Mucosa of descending colon (tissue), 3 donors: Measurements from ENCODE around the gene TEX13D. TPM values are rescaled to one million over a fixed set of nuclear protein-coding genes. Genes with fewer than 3 reads are reported as not detected.

ENCODE experiments used
- ATAC-seq: fragments of 200-7000 bp; cut with Tn5 transposase; one replicate; pipeline ENCODE4 v1.9.1; 2020; ENCODE audit warnings: mild to moderate bottlenecking, moderate library complexity
- DNase-seq, 3 donors: peaks; one replicate each; pipeline ENCODE4 v3.0.0-alpha.2; 2020
- H3K36me3 ChIP-seq: fragments of 200-600 bp; one replicate; pipeline ENCODE4 v1.8.0; 2021; ENCODE audit warnings: low read depth, mild to moderate bottlenecking
- H3K4me1 ChIP-seq: fragments of 200-600 bp; one replicate; pipeline ENCODE4 v1.8.0; 2021; ENCODE audit warnings: low read depth, mild to moderate bottlenecking
- H3K4me3 ChIP-seq: fragments of 200-600 bp; one replicate; pipeline ENCODE4 v1.8.0; 2021; ENCODE audit warnings: mild to moderate bottlenecking
- H3K9me3 ChIP-seq: fragments of 200-600 bp; one replicate; pipeline ENCODE4 v1.8.0; 2021; ENCODE audit warnings: mild to moderate bottlenecking
- intact Hi-C, 2 donors: fragments of 100-400 bp; cut with DNase I in 1 of 2; cut with micrococcal nuclease in 1 of 2; formaldehyde crosslinking; loops; one replicate each; pipeline versions ENCODE4 v1.11.0 to v1.11.1; 2022; cut with DNase I, micrococcal nuclease
- total RNA-seq, 3 donors: library from RNA; stranded (reverse); fragmentation: NEBNext Ultra II Directional in 2 of 3; extraction: Animal tissue kit (Norgen Biotek cat#: 25700) in 2 of 3; gene quantifications; one replicate each; pipeline versions ENCODE4 v1.2.1 to v1.2.4, GENCODE V29; 2021 to 2023
- TF ChIP-seq, protein P1 (sequence below): fragments of 200-600 bp; IDR thresholded peaks from one replicate; pipeline ENCODE4 v1.8.0; 2022; ENCODE audit warnings: antibody characterized with exemption, mild to moderate bottlenecking
- donor health status: DM: no; HTN: no; CAD: no; lungs with moderate emphysema.
- donor health status: DM: no; HTN: no; CAD: no.
- donor health status: DM: no; HTN: yes; CAD: no.

Gene TEX13D
- total RNA-seq, 3 donors from 2014 or later: not detected

DNA sequence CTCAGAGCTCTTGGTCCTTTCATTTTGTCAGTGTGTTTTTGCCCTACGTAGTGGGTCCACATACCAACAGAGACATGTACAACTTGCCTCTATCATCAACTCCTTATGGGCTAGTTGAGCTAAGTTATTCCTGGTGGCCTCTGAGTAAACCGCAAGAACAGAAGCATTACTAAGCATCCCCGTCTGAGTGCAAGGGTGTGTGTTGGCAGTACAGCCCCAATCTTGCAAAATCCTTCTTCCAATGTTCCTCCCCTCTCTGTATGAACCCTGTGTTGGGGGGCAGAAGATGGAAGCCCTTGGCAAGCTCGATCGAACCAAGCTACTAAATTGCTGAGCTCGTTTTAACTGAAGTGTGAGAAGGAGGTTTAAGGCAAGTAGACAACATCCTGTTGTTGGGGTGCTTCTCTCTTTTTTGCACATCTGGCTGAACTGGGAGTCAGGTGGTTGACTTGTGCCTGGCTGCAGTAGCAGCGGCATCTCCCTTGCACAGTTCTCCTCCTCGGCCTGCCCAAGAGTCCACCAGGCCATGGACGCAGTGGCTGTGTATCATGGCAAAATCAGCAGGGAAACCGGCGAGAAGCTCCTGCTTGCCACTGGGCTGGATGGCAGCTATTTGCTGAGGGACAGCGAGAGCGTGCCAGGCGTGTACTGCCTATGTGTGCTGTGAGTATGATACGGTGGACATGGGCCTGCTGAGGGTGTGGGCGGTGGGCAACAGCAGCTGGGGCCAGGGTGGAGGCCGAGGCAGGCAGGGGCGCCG, 13.8 kb downstream of the TEX13D start, which contains the start of gene SH2D1A:
Gene SH2D1A, plus strand, starts transcription at position 447 of the 760 bp plus-strand sequence. Its CDS starts 80 bp downstream, at position 527.
- intact Hi-C loops: no loop called here
- ATAC-seq: peak; percentile 62
- TF ChIP-seq, protein P1, sequence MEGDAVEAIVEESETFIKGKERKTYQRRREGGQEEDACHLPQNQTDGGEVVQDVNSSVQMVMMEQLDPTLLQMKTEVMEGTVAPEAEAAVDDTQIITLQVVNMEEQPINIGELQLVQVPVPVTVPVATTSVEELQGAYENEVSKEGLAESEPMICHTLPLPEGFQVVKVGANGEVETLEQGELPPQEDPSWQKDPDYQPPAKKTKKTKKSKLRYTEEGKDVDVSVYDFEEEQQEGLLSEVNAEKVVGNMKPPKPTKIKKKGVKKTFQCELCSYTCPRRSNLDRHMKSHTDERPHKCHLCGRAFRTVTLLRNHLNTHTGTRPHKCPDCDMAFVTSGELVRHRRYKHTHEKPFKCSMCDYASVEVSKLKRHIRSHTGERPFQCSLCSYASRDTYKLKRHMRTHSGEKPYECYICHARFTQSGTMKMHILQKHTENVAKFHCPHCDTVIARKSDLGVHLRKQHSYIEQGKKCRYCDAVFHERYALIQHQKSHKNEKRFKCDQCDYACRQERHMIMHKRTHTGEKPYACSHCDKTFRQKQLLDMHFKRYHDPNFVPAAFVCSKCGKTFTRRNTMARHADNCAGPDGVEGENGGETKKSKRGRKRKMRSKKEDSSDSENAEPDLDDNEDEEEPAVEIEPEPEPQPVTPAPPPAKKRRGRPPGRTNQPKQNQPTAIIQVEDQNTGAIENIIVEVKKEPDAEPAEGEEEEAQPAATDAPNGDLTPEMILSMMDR: no peak
- Histone ChIP-seq H3K36me3 (no peaks in the 10 kb centered on the region), H3K9me3 (no peaks in the 10 kb centered on the region), H3K4me1 (no peaks in the 10 kb centered on the region), H3K4me3 (no peak within 1 kb of the TSS)
- peak in 1 of 3 donors; percentile 8 for DNase-seq

- no peaks in the 10 kb centered on the region for H3K36me3 ChIP-seq
- H3K4me1 ChIP-seq: no peaks in the 10 kb centered on the region
- DNase-seq (no peak), ATAC-seq (no peak)
- H3K9me3 ChIP-seq: no peaks in the 10 kb centered on the region
- TF ChIP-seq, protein P1: no peak
- no peak overlapping the region for H3K4me3 ChIP-seq
- intact Hi-C loops: no loop called here
These were observed 14.4 kb downstream of the TEX13D start for GRCh38 chrX:124346877-124347241.

GRCh38 chrX:124347242-124347641, 14.8 kb downstream of the TEX13D start:
- no peak for ATAC-seq
- Histone ChIP-seq H3K4me3 (no peak overlapping the region), H3K4me1 (no peaks in the 10 kb centered on the region)

DNA sequence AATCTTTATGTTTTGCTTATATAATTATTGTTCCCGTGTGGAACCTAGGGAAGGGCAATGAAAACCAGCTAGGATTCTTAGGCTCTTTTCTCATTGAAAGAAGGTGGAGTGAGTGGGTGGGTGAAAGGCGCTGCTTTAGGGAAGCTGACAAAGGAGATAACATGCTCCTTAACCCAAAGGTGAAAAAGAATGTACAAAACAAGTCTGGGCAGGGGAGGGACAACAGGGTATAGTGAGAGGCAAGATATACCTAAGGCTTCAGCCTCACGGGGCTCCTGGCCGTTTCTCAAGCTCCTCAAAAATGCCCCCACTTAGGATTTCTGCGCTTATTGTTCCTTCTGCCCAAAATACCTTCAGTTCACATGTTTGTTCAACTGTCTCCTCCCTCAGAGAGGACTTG, 15.7 kb downstream of the TEX13D start:
- intact Hi-C loops: no loop called here
- TF ChIP-seq, protein P1: no peak
- ATAC-seq (no peak), DNase-seq (no peak)
- Histone ChIP-seq H3K4me1 (no peaks in the 10 kb centered on the region), H3K4me3 (no peak overlapping the region), H3K36me3 (no peaks in the 10 kb centered on the region), H3K9me3 (no peaks in the 10 kb centered on the region)

More at GRCh38 chrX:124347242-124347641, 14.8 kb downstream of the TEX13D start:
- no peaks in the 10 kb centered on the region for H3K36me3 ChIP-seq
- H3K9me3 ChIP-seq: no peaks in the 10 kb centered on the region
- intact Hi-C loops: no loop called here
- no peak for DNase-seq
- TF ChIP-seq, protein P1: no peak

GRCh38 chrX:124348885-124349453, 16.5 kb downstream of the TEX13D start:
- Histone ChIP-seq H3K4me1 (no peaks in the 10 kb centered on the region), H3K4me3 (no peak overlapping the region), H3K36me3 (no peaks in the 10 kb centered on the region), H3K9me3 (no peaks in the 10 kb centered on the region)
- ATAC-seq (no peak), DNase-seq (no peak)
- intact Hi-C loops: no loop called here
- TF ChIP-seq, protein P1: no peak
